GM12864 (cell line): ENCODE data around the gene E4F1.

ENCODE experiments used
- DNase-seq: peaks from one replicate; pipeline ENCODE4 v3.0.0-alpha.2; 2011; ENCODE audit warnings: low read depth
- H3K4me3 ChIP-seq: 2 replicates; pipeline ENCODE4 v1.5.1; 2011; ENCODE audit warnings: mild to moderate bottlenecking, low read depth, low read length, control low read depth
- TF ChIP-seq, protein P1 (sequence below): IDR thresholded peaks from 2 replicates; pipeline ENCODE4 v1.5.1; 2011; ENCODE audit warnings: low read depth, mild to moderate bottlenecking, moderate library complexity, low read length, control low read depth, inconsistent platforms; ENCODE audit errors: missing control alignments

Gene E4F1

DNA sequence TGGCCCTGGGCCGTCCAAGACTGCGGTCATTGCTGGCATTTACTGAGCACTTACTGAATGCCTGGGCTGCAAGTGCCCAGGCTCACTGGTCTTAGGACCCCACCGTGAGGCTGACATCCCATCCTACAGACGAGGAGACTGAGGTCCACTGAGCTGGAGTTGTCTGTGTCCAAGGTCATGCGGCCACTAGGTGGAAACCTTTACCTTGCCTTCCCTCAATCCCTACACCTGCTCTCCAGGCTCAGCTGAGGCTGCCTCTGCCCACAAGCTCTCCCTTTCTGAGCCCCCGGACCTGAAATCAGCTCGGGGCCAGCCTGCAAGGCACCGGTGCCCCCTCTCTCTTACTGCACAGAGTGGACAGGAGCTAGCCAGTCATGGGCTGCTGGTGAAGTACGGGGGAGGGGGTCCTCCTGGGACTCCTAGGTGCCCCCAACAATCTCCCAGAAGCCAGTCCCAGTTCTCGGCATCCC is 28.5 kb upstream of the E4F1 start:
- H3K4me3 ChIP-seq: no peak overlapping the region
- TF ChIP-seq, protein P1, sequence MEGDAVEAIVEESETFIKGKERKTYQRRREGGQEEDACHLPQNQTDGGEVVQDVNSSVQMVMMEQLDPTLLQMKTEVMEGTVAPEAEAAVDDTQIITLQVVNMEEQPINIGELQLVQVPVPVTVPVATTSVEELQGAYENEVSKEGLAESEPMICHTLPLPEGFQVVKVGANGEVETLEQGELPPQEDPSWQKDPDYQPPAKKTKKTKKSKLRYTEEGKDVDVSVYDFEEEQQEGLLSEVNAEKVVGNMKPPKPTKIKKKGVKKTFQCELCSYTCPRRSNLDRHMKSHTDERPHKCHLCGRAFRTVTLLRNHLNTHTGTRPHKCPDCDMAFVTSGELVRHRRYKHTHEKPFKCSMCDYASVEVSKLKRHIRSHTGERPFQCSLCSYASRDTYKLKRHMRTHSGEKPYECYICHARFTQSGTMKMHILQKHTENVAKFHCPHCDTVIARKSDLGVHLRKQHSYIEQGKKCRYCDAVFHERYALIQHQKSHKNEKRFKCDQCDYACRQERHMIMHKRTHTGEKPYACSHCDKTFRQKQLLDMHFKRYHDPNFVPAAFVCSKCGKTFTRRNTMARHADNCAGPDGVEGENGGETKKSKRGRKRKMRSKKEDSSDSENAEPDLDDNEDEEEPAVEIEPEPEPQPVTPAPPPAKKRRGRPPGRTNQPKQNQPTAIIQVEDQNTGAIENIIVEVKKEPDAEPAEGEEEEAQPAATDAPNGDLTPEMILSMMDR: peak; percentile 66
- peak; percentile 27 for DNase-seq

DNA sequence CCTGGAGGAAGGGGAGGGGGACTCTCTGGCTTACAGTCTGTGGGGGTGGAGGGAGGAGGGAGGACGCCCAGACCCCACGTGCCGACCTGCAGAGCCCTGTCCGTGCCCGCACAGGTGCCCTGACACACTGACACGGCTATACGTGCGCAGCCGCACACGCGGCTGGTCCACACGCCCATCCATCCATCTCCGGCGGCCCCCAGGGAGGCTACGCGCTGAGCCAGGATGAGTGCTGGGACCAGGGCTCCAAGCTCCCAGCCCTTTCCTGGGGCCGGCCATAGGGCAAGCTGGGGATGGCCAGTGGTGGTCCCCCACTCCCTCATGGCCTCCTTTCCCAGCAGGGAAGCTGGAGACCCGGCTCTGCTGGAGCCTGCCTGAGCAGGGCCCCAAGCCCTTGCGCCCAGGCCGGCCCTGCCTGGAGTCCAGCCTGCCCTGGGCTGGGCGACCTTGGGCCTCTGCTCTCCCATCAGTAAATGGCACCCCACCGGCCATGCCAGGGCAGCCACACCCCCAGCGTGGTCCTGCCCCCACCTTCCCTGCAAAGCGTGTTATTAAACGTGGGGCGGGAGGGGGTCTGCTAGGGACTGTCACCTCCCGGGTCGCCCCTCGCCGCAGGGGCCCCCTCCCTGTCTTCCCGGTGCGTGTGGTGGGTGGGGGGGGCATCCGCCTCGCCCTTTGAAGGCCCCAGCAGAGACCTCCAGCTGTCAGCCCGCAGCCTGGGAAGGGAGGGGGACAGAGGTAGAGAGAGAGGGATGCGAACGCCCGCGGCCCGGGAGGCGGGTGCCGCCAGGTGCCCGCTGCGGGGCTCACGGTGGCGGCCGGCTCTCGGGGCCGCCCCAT is 27.8 kb upstream of the E4F1 start:
- no peak overlapping the region for H3K4me3 ChIP-seq
- TF ChIP-seq, protein P1: no peak
- no peak for DNase-seq

DNA sequence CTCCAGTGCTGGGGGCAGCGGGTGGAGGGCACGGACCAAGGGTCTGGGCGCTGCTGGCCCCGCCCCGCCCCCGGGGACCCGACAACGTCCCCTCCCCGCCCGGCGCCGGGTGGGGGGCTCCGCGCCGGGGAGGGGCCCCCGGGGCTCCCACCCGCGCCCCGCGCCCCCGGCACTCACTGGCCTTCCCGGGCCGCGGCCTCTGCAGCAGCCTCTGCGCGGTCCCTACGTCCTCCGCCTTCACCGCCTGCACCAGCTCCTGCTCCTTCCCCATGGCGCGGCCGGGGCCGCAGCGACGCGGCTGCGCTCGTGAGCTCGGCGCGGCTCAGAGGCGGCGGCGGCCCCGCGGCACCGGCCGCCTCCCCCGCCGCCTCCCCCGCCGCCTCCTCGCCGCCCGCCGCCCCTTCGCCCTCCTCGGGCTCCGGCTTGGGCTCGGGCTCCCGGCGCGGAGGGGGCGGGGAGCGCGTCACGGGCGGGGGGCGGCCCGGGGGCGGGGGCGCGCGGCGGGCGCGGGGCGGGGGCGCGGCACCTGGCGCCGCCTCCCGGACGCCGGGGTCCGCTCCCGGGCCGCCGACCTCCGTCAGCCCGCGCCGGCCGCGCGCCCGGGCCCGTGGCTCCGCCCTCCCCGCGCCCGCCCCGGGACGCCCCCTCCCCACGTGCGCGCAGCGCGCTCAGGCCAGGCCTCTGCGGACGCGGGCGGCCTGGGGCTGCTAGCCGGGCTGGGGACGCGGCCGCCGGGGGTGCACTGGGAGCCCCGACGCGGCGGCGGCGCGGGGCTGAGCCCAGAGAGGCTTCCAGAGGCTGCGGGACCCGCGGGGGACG is 27.0 kb upstream of the E4F1 start, which contains the start of gene CASKIN1:
TSS of gene CASKIN1 (minus strand) at position 444 of the 819 bp plus-strand sequence. CDS start at position 271, 173 bp downstream.
- DNase-seq: no peak
- no peak within 1 kb of the TSS for H3K4me3 ChIP-seq
- TF ChIP-seq, protein P1: no peak

DNA sequence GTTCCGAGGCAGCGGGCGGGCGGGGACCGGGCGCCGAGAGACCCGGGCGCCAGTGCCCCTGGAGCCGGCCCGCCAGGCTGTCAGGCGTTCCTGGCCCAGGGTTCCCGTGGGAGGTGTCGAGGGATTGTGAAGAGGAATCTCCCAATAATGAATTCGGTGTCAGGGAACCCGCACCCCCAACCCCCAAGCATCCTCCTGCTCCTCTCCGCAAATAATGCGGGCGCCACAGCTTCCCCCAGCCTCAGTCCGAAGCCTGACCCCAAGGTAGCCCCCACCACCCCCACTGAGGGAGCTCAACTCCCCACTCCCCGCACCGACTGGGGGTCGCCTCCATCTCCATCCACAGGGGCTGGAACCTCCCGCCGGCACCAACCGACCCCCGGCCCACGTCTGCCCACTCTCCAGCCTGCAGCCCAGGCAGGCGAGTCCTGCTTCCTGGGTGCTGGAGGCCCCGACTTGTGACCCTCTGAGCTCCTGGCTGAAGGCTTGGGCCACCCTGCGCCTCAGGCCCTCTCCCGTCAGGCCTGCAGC is 26.3 kb upstream of the E4F1 start:
- H3K4me3 ChIP-seq: no peak overlapping the region
- TF ChIP-seq, protein P1: no peak
- no peak for DNase-seq

DNA sequence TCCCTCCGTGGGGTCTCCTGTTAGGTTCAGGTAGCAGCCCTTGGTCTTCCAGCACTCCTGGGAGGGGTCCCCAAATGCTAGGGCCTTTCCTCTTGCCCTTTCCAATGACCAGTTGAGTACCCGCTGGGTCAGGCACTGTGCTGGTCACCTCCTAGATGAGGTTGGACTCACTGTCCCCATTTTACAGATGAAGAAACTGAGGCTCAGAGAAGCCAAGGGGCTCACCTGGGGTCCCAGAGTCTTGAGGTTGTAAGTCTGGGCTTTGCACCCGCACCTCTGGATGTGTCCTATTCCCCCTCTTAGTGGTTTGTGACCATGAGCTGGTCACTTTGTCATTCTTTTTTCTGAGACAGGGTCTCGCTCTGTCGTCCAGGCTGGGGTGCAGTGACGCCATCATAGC is 25.6 kb upstream of the E4F1 start:
- TF ChIP-seq, protein P1: no peak
- no peak overlapping the region for H3K4me3 ChIP-seq
- no peak for DNase-seq

DNA sequence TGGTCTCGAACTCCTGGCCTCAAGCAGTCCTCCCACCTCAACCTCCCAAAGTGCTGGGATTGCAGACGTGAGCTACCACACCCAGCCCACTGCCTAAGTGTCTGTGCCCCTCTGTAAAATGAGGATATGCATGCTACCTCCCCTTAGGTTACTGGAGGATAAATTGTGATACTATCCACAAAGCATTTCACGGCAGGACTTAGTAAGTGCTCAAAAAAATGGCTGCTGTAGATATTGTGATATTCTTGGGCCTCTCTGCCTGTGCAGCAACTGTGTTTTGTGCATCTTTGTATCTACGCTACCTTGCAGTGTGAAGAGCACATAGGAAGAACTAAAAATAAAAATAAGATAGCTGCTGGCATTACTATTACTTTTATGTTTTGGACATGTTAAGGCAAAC is 25.1 kb upstream of the E4F1 start:
- H3K4me3 ChIP-seq: no peak overlapping the region
- TF ChIP-seq, protein P1: no peak
- DNase-seq: no peak
